HCT116 (cell line): ENCODE measurements around the gene SH3BP1. TPM values are rescaled to one million over a fixed set of nuclear protein-coding genes. Genes with fewer than 3 reads are reported as not detected.
A peak's percentile ranks its signal among the peaks of the same experiment; 100 is the strongest.

ENCODE experiments used
- ATAC-seq: fragments of 200-7000 bp; cut with Tn5 transposase; 2 replicates; pipeline ENCODE4 v1.9.1; 2020; ENCODE audit warnings: mild to moderate bottlenecking, moderate library complexity
- BruUV-seq: library from RNA; stranded (reverse); fragments of 400-500 nt; replicated peaks from 2 replicates; lab custom pipeline; 2021; lab: Mats Ljungman, UMichigan
- CTCF ChIA-PET: fragments of 300-600 bp; sonication (Branson Sonifier 250); formaldehyde crosslinking; loops from one replicate; lab custom pipeline; 2021; ENCODE audit warnings: antibody characterized with exemption; lab: Charles Lee
- POLR2A ChIA-PET: fragments of 300-600, 350-600 bp; sonication (Branson Sonifier 250); formaldehyde crosslinking; loops from one replicate; lab custom pipeline; 2021; ENCODE audit warnings: antibody characterized with exemption; lab: Charles Lee
- RAD21 ChIA-PET, 2 experiments: fragments of 300-600 bp; sonication (Branson Sonifier 250); formaldehyde crosslinking; loops; one replicate each; lab custom pipeline; 2023; ENCODE audit warnings: low total read pairs in 2 of 2; ENCODE audit not compliant: uncharacterized antibody in 2 of 2, unreplicated experiment in 2 of 2, low non-redundant PET in 1 of 2; lab: Charles Lee
- DNase-seq: peaks from one replicate; pipeline ENCODE4 v3.0.0-alpha.2; 2010; ENCODE audit warnings: low read depth, low spot score
- H2AFZ ChIP-seq: fragments of 200-600 bp; shearing (Covaris generic), sonication (generic); 2 replicates; pipeline ENCODE4 v1.6.1; 2017; ENCODE audit warnings: low read depth, mixed run types, mixed read lengths, antibody characterized with exemption, low read length; ENCODE audit not compliant: poor library complexity, severe bottlenecking
- H3K27ac ChIP-seq: 2 replicates; pipeline ENCODE4 v1.5.1; 2012; ENCODE audit warnings: low read depth, low read length
- H3K27me3 ChIP-seq: fragments of 200-600 bp; sonication (generic); 2 replicates; pipeline ENCODE4 v1.6.1; 2016; ENCODE audit warnings: mixed run types, low read length, mixed read lengths; ENCODE audit not compliant: insufficient read depth
- H3K36me3 ChIP-seq, 2 experiments: fragments of 200-500 bp in 1 of 2; fragments of 200-600 bp in 1 of 2; sonication (Bioruptor generic) in 1 of 2; sonication (generic) in 1 of 2; 2 replicates each; pipeline versions ENCODE4 v1.5.1 to v1.6.1; 2014 to 2016; ENCODE audit warnings: low read length in 2 of 2, inconsistent platforms in 1 of 2, mixed read lengths in 1 of 2, mixed run types in 1 of 2; ENCODE audit not compliant: insufficient read depth in 2 of 2, control insufficient read depth in 1 of 2
- H3K4me1 ChIP-seq, 2 experiments: fragments of 200-600 bp in 1 of 2; sonication (generic) in 1 of 2; 2 replicates each; pipeline versions ENCODE4 v1.5.1 to v1.6.1; 2012 to 2017; ENCODE audit warnings: low read length in 2 of 2, inconsistent platforms in 1 of 2, mild to moderate bottlenecking in 1 of 2, mixed read lengths in 1 of 2, mixed run types in 1 of 2, moderate library complexity in 1 of 2; ENCODE audit not compliant: insufficient read depth in 2 of 2, control insufficient read depth in 1 of 2
- H3K4me2 ChIP-seq: fragments of 200-600 bp; sonication (generic); 2 replicates; pipeline ENCODE4 v1.6.1; 2017; ENCODE audit warnings: mixed run types, low read length, mixed read lengths
- H3K4me3 ChIP-seq, 2 experiments: fragments of 200-600 bp in 1 of 2; sonication (generic) in 1 of 2; replicated peaks in 1 of 2; 2 replicates each; pipeline ENCODE4 v1.5.1; 2011 to 2016; ENCODE audit warnings: low read length in 2 of 2, control low read depth in 1 of 2, low read depth in 1 of 2, mild to moderate bottlenecking in 1 of 2, mixed read lengths in 1 of 2, mixed run types in 1 of 2
- H3K79me2 ChIP-seq: fragments of 200-600 bp; sonication (generic); 2 replicates; pipeline ENCODE4 v1.6.1; 2017; ENCODE audit warnings: mild to moderate bottlenecking, mixed run types, low read length, moderate library complexity, mixed read lengths; ENCODE audit not compliant: insufficient read depth
- H3K9ac ChIP-seq: fragments of 200-600 bp; sonication (generic); 2 replicates; pipeline ENCODE4 v1.6.1; 2016; ENCODE audit warnings: low read length, mixed read lengths
- H3K9me2 ChIP-seq: fragments of 200-600 bp; sonication (generic), shearing (Covaris generic); 2 replicates; pipeline ENCODE4 v1.6.1; 2017; ENCODE audit warnings: mixed run types, mild to moderate bottlenecking, moderate library complexity; ENCODE audit not compliant: insufficient read depth
- H3K9me3 ChIP-seq, 2 experiments: fragments of 200-500 bp in 1 of 2; fragments of 200-600 bp in 1 of 2; sonication (Bioruptor generic) in 1 of 2; sonication (generic) in 1 of 2; 2 replicates each; pipeline ENCODE4 v1.6.1; 2014 to 2017; ENCODE audit warnings: low read length in 2 of 2, mixed read lengths in 2 of 2, inconsistent platforms in 1 of 2, low read depth in 1 of 2, mild to moderate bottlenecking in 1 of 2, mixed run types in 1 of 2, moderate library complexity in 1 of 2; ENCODE audit not compliant: control insufficient read depth in 1 of 2, insufficient read depth in 1 of 2
- H4K20me1 ChIP-seq: fragments of 200-600 bp; sonication (generic), shearing (Covaris generic); 2 replicates; pipeline ENCODE4 v1.6.1; 2017; ENCODE audit warnings: mixed run types, mild to moderate bottlenecking, moderate library complexity; ENCODE audit not compliant: insufficient read depth
- CTCF ChIP-seq, 3 experiments: fragments of 200-600 bp in 1 of 3; sonication (generic) in 1 of 3; IDR thresholded peaks in 2 of 3; conservative IDR thresholded peaks in 1 of 3; 2 replicates each; pipeline ENCODE4 v1.5.1; 2012 to 2017; ENCODE audit warnings: low read depth in 2 of 3, low read length in 2 of 3, antibody characterized with exemption in 1 of 3, borderline replicate concordance in 1 of 3, control low read depth in 1 of 3, mild to moderate bottlenecking in 1 of 3, mixed read lengths in 1 of 3, mixed run types in 1 of 3, moderate library complexity in 1 of 3; ENCODE audit not compliant: insufficient read depth in 1 of 3
- EZH2 ChIP-seq: fragments of 200-600 bp; sonication (generic); IDR thresholded peaks from 2 replicates; pipeline ENCODE4 v1.6.1; 2017; ENCODE audit warnings: antibody characterized with exemption, mixed run types
- EZH2phosphoT487 ChIP-seq: fragments of 200-600 bp; IDR thresholded peaks from 2 replicates; pipeline ENCODE4 v1.6.1; 2018; ENCODE audit warnings: antibody characterized with exemption, borderline replicate concordance
- POLR2A ChIP-seq: IDR thresholded peaks from 2 replicates; pipeline ENCODE4 v1.7.0; 2011; ENCODE audit warnings: borderline replicate concordance; ENCODE audit not compliant: insufficient read depth, insufficient read length; ENCODE audit errors: extremely low read depth
- POLR2AphosphoS5 ChIP-seq: IDR thresholded peaks from 2 replicates; pipeline ENCODE4 v1.6.1; 2011; ENCODE audit warnings: mild to moderate bottlenecking, low read depth, low read length, moderate library complexity
- RAD21 ChIP-seq: IDR thresholded peaks from 2 replicates; pipeline ENCODE4 v1.6.1; 2012; ENCODE audit warnings: low read depth, mild to moderate bottlenecking
- SIN3A ChIP-seq: IDR thresholded peaks from 2 replicates; pipeline ENCODE4 v1.6.1; 2012; ENCODE audit warnings: low read depth
- TCF7L2 ChIP-seq: IDR thresholded peaks from 2 replicates; pipeline ENCODE4 v1.7.0; 2011; ENCODE audit warnings: borderline replicate concordance, inconsistent platforms; ENCODE audit not compliant: insufficient read depth, insufficient read length; ENCODE audit errors: extremely low read depth
- intact Hi-C: fragments of 100-400 bp; cut with micrococcal nuclease; formaldehyde crosslinking; loops from 2 replicates; pipeline ENCODE4 v1.10.0; 2022
- total RNA-seq: library from RNA; stranded (reverse); gene quantifications from one replicate; pipeline ENCODE4 v1.2.1, GENCODE V29; 2021; ENCODE audit not compliant: unreplicated experiment

SH3BP1 gene
- total RNA-seq, 1 experiment from 2014 or later, result 48.4 TPM

- Histone ChIP-seq H3K4me1 (no peaks in the 10 kb centered on the region; a peak in 1 of 4 replicates), H3K9me3 (no peaks in the 10 kb centered on the region), H3K36me3 (peaks cover 22 to 23% of the 10 kb centered on the region in 2 experiments), H3K27ac (peak overlapping the region; percentile 8; the same call in 1 of the 2 replicates), H3K4me3 (no peak overlapping the region), H4K20me1 (no peaks in the 10 kb centered on the region), H3K4me2 (no peak overlapping the region), H3K9ac (no peak overlapping the region), H3K27me3 (no peaks in the 10 kb centered on the region), H3K9me2 (no peaks in the 10 kb centered on the region), H2AFZ (no peak overlapping the region), H3K79me2 (no peaks in the 10 kb centered on the region)
- intact Hi-C loops, result loop anchor here (5.0 kb wide), 1 partner anchor 169 kb away; no protein-coding TSS in a partner anchor
- DNase-seq (no peak), ATAC-seq (peak; percentile 86)
- RAD21 ChIA-PET, result no interaction called here
- TF ChIP-seq SIN3A, result no peak
- TF ChIP-seq CTCF (IDR thresholded peaks at IDR 0.05 in 2 of 3, conservative IDR thresholded peaks at IDR 0.05 in 1 of 3; ENCODE audit: borderline replicate concordance in 1 of 3, insufficient read depth in 1 of 3, low read depth in 2 of 3, low read length in 2 of 3), result peak; percentile 64 to 92 (median 86); a peak in 5 of 6 replicates
- no peak for TF ChIP-seq EZH2
- TF ChIP-seq EZH2phosphoT487, result no peak
- TF ChIP-seq RAD21, result peak; percentile 71
- TF ChIP-seq TCF7L2, result no peak
- TF ChIP-seq POLR2AphosphoS5, result no peak
- no peak for TF ChIP-seq POLR2A
- CTCF ChIA-PET, result no interaction called here
- BruUV-seq, result no TSS peak
- POLR2A ChIA-PET, result no interaction called here
Measured at GRCh38 chr22:37623075-37624016, 16.1 kb upstream of the SH3BP1 start.
